ENCODE results near the gene PCMTD2.
A peak's percentile ranks its signal among the peaks of the same experiment; 100 is the strongest.

PCMTD2 gene

DNA sequence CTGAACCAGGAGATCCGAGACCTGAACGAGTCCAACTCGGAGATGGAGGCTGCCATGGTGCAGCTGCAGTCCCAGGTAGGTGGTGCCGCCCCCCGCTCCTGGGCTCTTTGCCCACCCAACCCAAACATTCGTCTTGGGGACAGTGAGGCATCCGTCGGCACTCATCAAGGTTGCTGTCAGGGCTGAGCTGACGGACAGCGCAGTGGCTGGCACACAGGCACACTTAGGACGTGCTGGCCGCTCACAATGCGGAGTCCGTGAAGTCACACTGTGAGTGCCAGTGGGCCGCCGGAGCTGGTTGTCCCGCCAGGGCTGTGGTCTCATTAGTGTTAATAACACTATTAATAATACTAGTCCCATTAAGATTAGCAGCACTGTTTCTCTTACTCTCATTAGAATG, 18.2 kb upstream of the PCMTD2 start:
- in situ Hi-C loops (cut with MboI; ENCODE audit: low pct_unique_long_range_greater_than_20kb, low sequenced_read_pairs, unreplicated experiment) = no loop called here
- DNase-seq (ENCODE audit: low spot score) = no peak
- TF ChIP-seq, protein P1, sequence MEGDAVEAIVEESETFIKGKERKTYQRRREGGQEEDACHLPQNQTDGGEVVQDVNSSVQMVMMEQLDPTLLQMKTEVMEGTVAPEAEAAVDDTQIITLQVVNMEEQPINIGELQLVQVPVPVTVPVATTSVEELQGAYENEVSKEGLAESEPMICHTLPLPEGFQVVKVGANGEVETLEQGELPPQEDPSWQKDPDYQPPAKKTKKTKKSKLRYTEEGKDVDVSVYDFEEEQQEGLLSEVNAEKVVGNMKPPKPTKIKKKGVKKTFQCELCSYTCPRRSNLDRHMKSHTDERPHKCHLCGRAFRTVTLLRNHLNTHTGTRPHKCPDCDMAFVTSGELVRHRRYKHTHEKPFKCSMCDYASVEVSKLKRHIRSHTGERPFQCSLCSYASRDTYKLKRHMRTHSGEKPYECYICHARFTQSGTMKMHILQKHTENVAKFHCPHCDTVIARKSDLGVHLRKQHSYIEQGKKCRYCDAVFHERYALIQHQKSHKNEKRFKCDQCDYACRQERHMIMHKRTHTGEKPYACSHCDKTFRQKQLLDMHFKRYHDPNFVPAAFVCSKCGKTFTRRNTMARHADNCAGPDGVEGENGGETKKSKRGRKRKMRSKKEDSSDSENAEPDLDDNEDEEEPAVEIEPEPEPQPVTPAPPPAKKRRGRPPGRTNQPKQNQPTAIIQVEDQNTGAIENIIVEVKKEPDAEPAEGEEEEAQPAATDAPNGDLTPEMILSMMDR (IDR thresholded peaks at IDR 0.05; ENCODE audit: extremely low read depth, insufficient read depth, missing control alignments) = no peak

- DNase-seq (ENCODE audit: low spot score) = no peak
- in situ Hi-C loops (cut with MboI; ENCODE audit: low pct_unique_long_range_greater_than_20kb, low sequenced_read_pairs, unreplicated experiment) = no loop called here
Measured at GRCh38 chr20:64238115-64238825, 17.3 kb upstream of the PCMTD2 start.

GRCh38 chr20:64238851-64239387, 16.6 kb upstream of the PCMTD2 start:
- in situ Hi-C loops (cut with MboI; ENCODE audit: low pct_unique_long_range_greater_than_20kb, low sequenced_read_pairs, unreplicated experiment) = no loop called here
- peak; percentile 90 for DNase-seq (ENCODE audit: low spot score)
- TF ChIP-seq, protein P1 (IDR thresholded peaks at IDR 0.05; ENCODE audit: extremely low read depth, insufficient read depth, missing control alignments) = no peak

More at GRCh38 chr20:64238115-64238825, 17.3 kb upstream of the PCMTD2 start:
- TF ChIP-seq, protein P1 (IDR thresholded peaks at IDR 0.05; ENCODE audit: extremely low read depth, insufficient read depth, missing control alignments) = no peak

GRCh38 chr20:64239449-64240242, 15.9 kb upstream of the PCMTD2 start:
- DNase-seq (ENCODE audit: low spot score) = no peak
- TF ChIP-seq, protein P1 (IDR thresholded peaks at IDR 0.05; ENCODE audit: extremely low read depth, insufficient read depth, missing control alignments) = no peak
- in situ Hi-C loops (cut with MboI; ENCODE audit: low pct_unique_long_range_greater_than_20kb, low sequenced_read_pairs, unreplicated experiment) = no loop called here

GRCh38 chr20:64240243-64241015, 15.1 kb upstream of the PCMTD2 start:
- in situ Hi-C loops (cut with MboI; ENCODE audit: low pct_unique_long_range_greater_than_20kb, low sequenced_read_pairs, unreplicated experiment) = no loop called here
- DNase-seq (ENCODE audit: low spot score) = no peak
- TF ChIP-seq, protein P1 (IDR thresholded peaks at IDR 0.05; ENCODE audit: extremely low read depth, insufficient read depth, missing control alignments) = no peak

DNA sequence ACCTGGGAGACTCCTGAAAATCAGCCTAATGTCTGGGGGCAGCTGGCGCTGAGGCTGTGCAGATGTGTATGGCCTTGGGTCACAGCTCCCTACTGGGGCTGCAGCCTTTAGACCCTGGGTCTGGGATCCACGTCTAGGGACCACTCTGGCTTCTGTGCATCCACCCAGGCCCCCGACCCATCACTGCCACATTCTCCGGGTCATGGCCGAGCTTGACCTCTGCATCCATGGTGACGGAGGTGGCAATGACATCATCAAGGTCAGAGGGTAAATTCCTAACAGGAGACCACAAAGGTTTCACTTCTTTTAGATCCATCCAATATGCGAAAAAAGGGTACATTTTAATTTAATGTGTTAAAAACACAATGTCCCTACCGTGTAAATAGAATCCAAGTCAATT, 14.5 kb upstream of the PCMTD2 start:
- DNase-seq (ENCODE audit: low spot score) = no peak
- TF ChIP-seq, protein P1 (IDR thresholded peaks at IDR 0.05; ENCODE audit: extremely low read depth, insufficient read depth, missing control alignments) = no peak
- in situ Hi-C loops (cut with MboI; ENCODE audit: low pct_unique_long_range_greater_than_20kb, low sequenced_read_pairs, unreplicated experiment) = no loop called here

Measured in GM13977 (cell line).